HepG2 (cell line): ENCODE measurements around the gene VAPA. TPM values are rescaled to one million over a fixed set of nuclear protein-coding genes. Genes with fewer than 3 reads are reported as not detected.

Experiments used
- ATAC-seq: fragments of 200-7000 bp; cut with Tn5 transposase; 3 replicates; pipeline ENCODE4 v1.9.1; 2020; ENCODE audit warnings: mild to moderate bottlenecking, moderate library complexity
- BruUV-seq: library from RNA; stranded (reverse); fragments of 400-500 nt; replicated peaks from 2 replicates; lab custom pipeline; 2021; lab: Mats Ljungman, UMichigan
- CTCF ChIA-PET: fragments of 300-600 bp; formaldehyde crosslinking; extraction: SDS; loops from one replicate; lab custom pipeline; 2021; ENCODE audit warnings: low total read pairs, inconsistent platforms, low intra/inter-chr PET ratio; lab: Yijun Ruan, JAX
- POLR2A ChIA-PET: fragments of 350-600 bp; sonication (Branson Sonifier 250); formaldehyde crosslinking; loops from one replicate; lab custom pipeline; 2020; ENCODE audit warnings: antibody characterized with exemption, inconsistent platforms; lab: Yijun Ruan, JAX
- DNase-seq: peaks from one replicate; pipeline ENCODE4 v3.0.0-alpha.2; 2015; ENCODE audit warnings: low spot score
- FAIRE-seq: peaks from 3 replicates; lab custom pipeline; 2011; peaks lifted over from hg19 to GRCh38; lab: Jason Lieb, UNC
- H2AFZ ChIP-seq: one replicate; pipeline ENCODE4 v1.6.1; 2011; ENCODE audit warnings: low read length, inconsistent platforms
- H3K27ac ChIP-seq: fragments of 300-600 bp; 3 replicates; pipeline ENCODE4 v1.8.0; 2011; ENCODE audit warnings: mixed run types, mild to moderate bottlenecking, mixed read lengths, low read length, inconsistent platforms; ENCODE audit not compliant: insufficient read depth; ENCODE audit errors: extremely low read length
- H3K27me3 ChIP-seq, 2 experiments: fragments of 200-600 bp in 1 of 2; 2 replicates in 1 of 2; 3 replicates in 1 of 2; pipeline versions ENCODE4 v1.6.0 to v1.8.0; 2011; ENCODE audit warnings: low read length in 2 of 2, mild to moderate bottlenecking in 2 of 2, moderate library complexity in 2 of 2, inconsistent platforms in 1 of 2; ENCODE audit not compliant: insufficient read depth in 2 of 2, control insufficient read depth in 1 of 2
- H3K36me3 ChIP-seq, 2 experiments: fragments of 200-600 bp in 1 of 2; replicated peaks in 1 of 2; 2 replicates in 1 of 2; 3 replicates in 1 of 2; pipeline versions ENCODE4 v1.5.1 to v1.8.0; 2011; ENCODE audit warnings: low read length in 2 of 2, inconsistent platforms in 1 of 2; ENCODE audit not compliant: insufficient read depth in 2 of 2, control insufficient read depth in 1 of 2
- H3K4me1 ChIP-seq: 2 replicates; pipeline ENCODE4 v1.5.1; 2012; ENCODE audit warnings: low read length, inconsistent platforms; ENCODE audit not compliant: insufficient read depth
- H3K4me2 ChIP-seq: 2 replicates; pipeline ENCODE4 v1.6.0; 2011; ENCODE audit warnings: low read depth, low read length, inconsistent platforms
- H3K4me3 ChIP-seq, 3 experiments: fragments of 200-600 bp in 1 of 3; sonication (generic), shearing (Covaris generic) in 1 of 3; replicated peaks in 1 of 3; 2 replicates each; pipeline ENCODE4 v1.5.1; 2011 to 2016; ENCODE audit warnings: low read length in 3 of 3, inconsistent platforms in 2 of 3, low read depth in 2 of 3, mild to moderate bottlenecking in 2 of 3, control low read depth in 1 of 3, mixed read lengths in 1 of 3; ENCODE audit not compliant: insufficient read depth in 1 of 3
- H3K79me2 ChIP-seq: one replicate; pipeline ENCODE4 v1.6.1; 2011; ENCODE audit warnings: low read length, inconsistent platforms; ENCODE audit not compliant: insufficient read depth
- H3K9ac ChIP-seq: 2 replicates; pipeline ENCODE4 v1.6.0; 2011; ENCODE audit warnings: mild to moderate bottlenecking, low read depth, low read length, inconsistent platforms; ENCODE audit not compliant: insufficient read depth
- H3K9me3 ChIP-seq: 2 replicates; pipeline ENCODE4 v1.5.1; 2012; ENCODE audit warnings: mild to moderate bottlenecking, low read length
- H4K20me1 ChIP-seq: 2 replicates; pipeline ENCODE4 v1.6.0; 2011; ENCODE audit warnings: inconsistent platforms, mild to moderate bottlenecking, low read length, moderate library complexity; ENCODE audit not compliant: insufficient read depth
- CC2D1A ChIP-seq: sonication (generic); formaldehyde crosslinking; IDR thresholded peaks from 2 replicates; pipeline ENCODE4 v1.8.1; 2023; ENCODE audit warnings: mild to moderate bottlenecking, missing genetic modification reagents
- EED ChIP-seq: sonication (generic); formaldehyde crosslinking; IDR thresholded peaks from 2 replicates; pipeline ENCODE4 v1.5.0; 2020; ENCODE audit warnings: mild to moderate bottlenecking, missing genetic modification reagents
- ESRRA ChIP-seq: sonication (generic); formaldehyde crosslinking; IDR thresholded peaks from 2 replicates; pipeline ENCODE4 v1.5.1; 2020; ENCODE audit warnings: mild to moderate bottlenecking, low read depth, missing genetic modification reagents
- HCFC1 ChIP-seq: fragments of 150-350 bp; IDR thresholded peaks from 2 replicates; pipeline ENCODE4 v1.6.1; 2014; ENCODE audit warnings: low read depth, low read length
- MIXL1 ChIP-seq: IDR thresholded peaks from 2 replicates; pipeline ENCODE4 v1.6.1; 2016
- NR2F1 ChIP-seq, 2 experiments: fragments of 450-650 bp in 1 of 2; formaldehyde crosslinking in 1 of 2; IDR thresholded peaks; 2 replicates each; pipeline versions ENCODE4 v1.5.0 to v1.6.1; 2016 to 2020; ENCODE audit warnings: mild to moderate bottlenecking in 1 of 2, missing compliant biosample characterization in 1 of 2, missing genetic modification reagents in 1 of 2, moderate library complexity in 1 of 2
- RFX5 ChIP-seq: IDR thresholded peaks from 2 replicates; pipeline ENCODE4 v1.6.1; 2011; ENCODE audit warnings: low read depth, low read length, improper control_type of control experiment
- SRF ChIP-seq: IDR thresholded peaks from 2 replicates; pipeline ENCODE4 v1.6.1; 2011; ENCODE audit warnings: mild to moderate bottlenecking, low read depth, low read length, moderate library complexity
- TARDBP ChIP-seq: sonication (generic); formaldehyde crosslinking; IDR thresholded peaks from 2 replicates; pipeline ENCODE4 v1.8.0; 2022; ENCODE audit warnings: mild to moderate bottlenecking, missing genetic modification reagents
- ZNF224 ChIP-seq: sonication (generic); formaldehyde crosslinking; IDR thresholded peaks from 2 replicates; pipeline ENCODE4 v1.5.0; 2020; ENCODE audit warnings: mild to moderate bottlenecking, missing genetic modification reagents
- WGBS: methylation state at CpG from one replicate; pipeline ENCODE4 v1.1.6; 2017; ENCODE audit warnings: low lambda C conversion rate; 5-methylcytosine and 5-hydroxymethylcytosine counted together
- in situ Hi-C: cut with HindIII; loops from 2 replicates; pipeline ENCODE4 v1.10.0; 2017; ENCODE audit warnings: low pct_unique_long_range_greater_than_20kb; ENCODE audit not compliant: extremely low pct_ligation_motif_present
- intact Hi-C: fragments of 100-400 bp; cut with micrococcal nuclease; formaldehyde crosslinking; loops from one replicate; pipeline ENCODE4 v1.10.0; 2022; ENCODE audit not compliant: unreplicated experiment
- polyA plus RNA-seq, 8 experiments: library from polyadenylated mRNA; depleted of rRNA in 3 of 8; stranded (reverse) in 7 of 8; unstranded in 1 of 8; fragments of >200 nt; fragmentation: Illumina TruSeq in 4 of 8; extraction: Trizol in 4 of 8; gene quantifications; 2 replicates each; pipeline versions ENCODE4 v1.2.1 to v1.2.3, GENCODE V29; 2011 to 2016; ENCODE audit warnings: low read depth in 4 of 8, missing spikeins in 1 of 8, mixed read lengths in 1 of 8; ENCODE audit not compliant: insufficient read depth in 1 of 8
- total RNA-seq, 5 experiments: library from RNA; depleted of rRNA; stranded (reverse); fragments of >200 nt; fragmentation: Illumina TruSeq; extraction: Trizol; gene quantifications; 2 replicates each; pipeline ENCODE4 v1.2.3, GENCODE V29; 2016; ENCODE audit warnings: low read depth in 1 of 5
- TF ChIP-seq, protein P1 (sequence below): sonication (generic); formaldehyde crosslinking; IDR thresholded peaks from 2 replicates; pipeline ENCODE4 v1.8.0; 2022; ENCODE audit warnings: mild to moderate bottlenecking, missing genetic modification reagents
- TF ChIP-seq, protein P2 (sequence below): conservative IDR thresholded peaks from 2 replicates; pipeline ENCODE4 v1.6.1; 2018; ENCODE audit warnings: missing genetic modification reagents

Gene VAPA
- total and polyA plus RNA-seq, 2 of the 13 experiments (the other 11 are each of a cell fraction or from before 2014, with no cell fraction given), result 167 to 294 TPM

DNA sequence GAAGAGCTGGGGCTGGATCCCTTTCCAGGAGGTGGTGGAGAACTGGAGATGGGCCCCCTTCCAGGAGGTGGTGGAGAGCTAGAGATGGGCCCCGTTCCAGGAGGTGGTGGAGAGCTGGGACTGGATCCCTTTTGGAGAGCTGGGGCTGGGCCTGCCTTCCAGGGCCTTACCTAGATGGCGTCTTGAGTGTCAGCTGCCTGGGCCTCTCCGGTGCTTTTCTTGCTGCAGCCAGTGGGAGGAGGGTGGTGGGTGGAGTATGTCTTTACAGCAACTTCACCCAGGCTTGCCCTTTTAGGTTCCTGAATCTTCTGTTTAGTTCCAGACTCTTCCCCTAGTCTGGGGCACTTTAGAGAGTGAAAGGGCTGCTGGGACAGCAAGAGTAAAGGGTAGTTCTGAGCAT lies 47.2 kb upstream of the VAPA start:
- no peaks in the 10 kb centered on the region for H3K27me3 ChIP-seq
- no peaks in the 10 kb centered on the region for H3K36me3 ChIP-seq
- ATAC-seq (no peak), FAIRE-seq (no peak), DNase-seq (no peak)
- intact Hi-C loops, result no loop called here
- no TSS peak for BruUV-seq
- H3K4me2 ChIP-seq, result no peak overlapping the region
- no peak overlapping the region for H3K4me3 ChIP-seq
- no peaks in the 10 kb centered on the region for H4K20me1 ChIP-seq
- H2AFZ ChIP-seq, result no peak overlapping the region
- 100% methylated on average over 1 of the region's 3 CpGs for WGBS
- ChIA-PET POLR2A (no interaction called here), CTCF (no interaction called here)
- no peak overlapping the region for H3K27ac ChIP-seq
- in situ Hi-C loops, result no loop called here
- H3K9me3 ChIP-seq, result peaks cover 15% of the 10 kb centered on the region
- TF ChIP-seq EED (CRISPR knock-in tag) (no peak), SRF (no peak), ZNF224 (no peak), CC2D1A (CRISPR knock-in tag) (no peak), ESRRA (CRISPR knock-in tag) (no peak), TARDBP (no peak), RFX5 (no peak), MIXL1 (no peak), HCFC1 (no peak), NR2F1 (CRISPR knock-in tag; IDR thresholded peaks at IDR 0.05) (no peak)
- TF ChIP-seq, protein P1, sequence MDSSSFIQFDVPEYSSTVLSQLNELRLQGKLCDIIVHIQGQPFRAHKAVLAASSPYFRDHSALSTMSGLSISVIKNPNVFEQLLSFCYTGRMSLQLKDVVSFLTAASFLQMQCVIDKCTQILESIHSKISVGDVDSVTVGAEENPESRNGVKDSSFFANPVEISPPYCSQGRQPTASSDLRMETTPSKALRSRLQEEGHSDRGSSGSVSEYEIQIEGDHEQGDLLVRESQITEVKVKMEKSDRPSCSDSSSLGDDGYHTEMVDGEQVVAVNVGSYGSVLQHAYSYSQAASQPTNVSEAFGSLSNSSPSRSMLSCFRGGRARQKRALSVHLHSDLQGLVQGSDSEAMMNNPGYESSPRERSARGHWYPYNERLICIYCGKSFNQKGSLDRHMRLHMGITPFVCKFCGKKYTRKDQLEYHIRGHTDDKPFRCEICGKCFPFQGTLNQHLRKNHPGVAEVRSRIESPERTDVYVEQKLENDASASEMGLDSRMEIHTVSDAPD, result no peak
- TF ChIP-seq, protein P2, sequence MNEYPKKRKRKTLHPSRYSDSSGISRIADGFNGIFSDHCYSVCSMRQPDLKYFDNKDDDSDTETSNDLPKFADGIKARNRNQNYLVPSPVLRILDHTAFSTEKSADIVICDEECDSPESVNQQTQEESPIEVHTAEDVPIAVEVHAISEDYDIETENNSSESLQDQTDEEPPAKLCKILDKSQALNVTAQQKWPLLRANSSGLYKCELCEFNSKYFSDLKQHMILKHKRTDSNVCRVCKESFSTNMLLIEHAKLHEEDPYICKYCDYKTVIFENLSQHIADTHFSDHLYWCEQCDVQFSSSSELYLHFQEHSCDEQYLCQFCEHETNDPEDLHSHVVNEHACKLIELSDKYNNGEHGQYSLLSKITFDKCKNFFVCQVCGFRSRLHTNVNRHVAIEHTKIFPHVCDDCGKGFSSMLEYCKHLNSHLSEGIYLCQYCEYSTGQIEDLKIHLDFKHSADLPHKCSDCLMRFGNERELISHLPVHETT (CRISPR knock-in tag), result no peak
- no peak overlapping the region for H3K9ac ChIP-seq
- peaks cover 37% of the 10 kb centered on the region for H3K4me1 ChIP-seq
- no peaks in the 10 kb centered on the region for H3K79me2 ChIP-seq
